HCT116 (cell line): ENCODE data around the gene TRAPPC12. TPM values are rescaled to one million over a fixed set of nuclear protein-coding genes. Genes with fewer than 3 reads are reported as not detected.
"Not testable (repeated sequence)": the region's sequence is repeated elsewhere in the genome, so short reads cannot be mapped to it uniquely, and the experiment has no call there.

ENCODE experiments used
- ATAC-seq: fragments of 200-7000 bp; cut with Tn5 transposase; 2 replicates; pipeline ENCODE4 v1.9.1; 2020; ENCODE audit warnings: mild to moderate bottlenecking, moderate library complexity
- BruUV-seq: library from RNA; stranded (reverse); fragments of 400-500 nt; replicated peaks from 2 replicates; lab custom pipeline; 2021; lab: Mats Ljungman, UMichigan
- CTCF ChIA-PET: fragments of 300-600 bp; sonication (Branson Sonifier 250); formaldehyde crosslinking; loops from one replicate; lab custom pipeline; 2021; ENCODE audit warnings: antibody characterized with exemption; lab: Charles Lee
- POLR2A ChIA-PET: fragments of 300-600, 350-600 bp; sonication (Branson Sonifier 250); formaldehyde crosslinking; loops from one replicate; lab custom pipeline; 2021; ENCODE audit warnings: antibody characterized with exemption; lab: Charles Lee
- RAD21 ChIA-PET, 2 experiments: fragments of 300-600 bp; sonication (Branson Sonifier 250); formaldehyde crosslinking; loops; one replicate each; lab custom pipeline; 2023; ENCODE audit warnings: low total read pairs in 2 of 2; ENCODE audit not compliant: uncharacterized antibody in 2 of 2, unreplicated experiment in 2 of 2, low non-redundant PET in 1 of 2; lab: Charles Lee
- DNase-seq: peaks from one replicate; pipeline ENCODE4 v3.0.0-alpha.2; 2010; ENCODE audit warnings: low read depth, low spot score
- H2AFZ ChIP-seq: fragments of 200-600 bp; shearing (Covaris generic), sonication (generic); 2 replicates; pipeline ENCODE4 v1.6.1; 2017; ENCODE audit warnings: low read depth, mixed run types, mixed read lengths, antibody characterized with exemption, low read length; ENCODE audit not compliant: poor library complexity, severe bottlenecking
- H3K27ac ChIP-seq: 2 replicates; pipeline ENCODE4 v1.5.1; 2012; ENCODE audit warnings: low read depth, low read length
- H3K27me3 ChIP-seq: fragments of 200-600 bp; sonication (generic); 2 replicates; pipeline ENCODE4 v1.6.1; 2016; ENCODE audit warnings: mixed run types, low read length, mixed read lengths; ENCODE audit not compliant: insufficient read depth
- H3K36me3 ChIP-seq, 2 experiments: fragments of 200-500 bp in 1 of 2; fragments of 200-600 bp in 1 of 2; sonication (Bioruptor generic) in 1 of 2; sonication (generic) in 1 of 2; 2 replicates each; pipeline versions ENCODE4 v1.5.1 to v1.6.1; 2014 to 2016; ENCODE audit warnings: low read length in 2 of 2, inconsistent platforms in 1 of 2, mixed read lengths in 1 of 2, mixed run types in 1 of 2; ENCODE audit not compliant: insufficient read depth in 2 of 2, control insufficient read depth in 1 of 2
- H3K4me1 ChIP-seq, 2 experiments: fragments of 200-600 bp in 1 of 2; sonication (generic) in 1 of 2; 2 replicates each; pipeline versions ENCODE4 v1.5.1 to v1.6.1; 2012 to 2017; ENCODE audit warnings: low read length in 2 of 2, inconsistent platforms in 1 of 2, mild to moderate bottlenecking in 1 of 2, mixed read lengths in 1 of 2, mixed run types in 1 of 2, moderate library complexity in 1 of 2; ENCODE audit not compliant: insufficient read depth in 2 of 2, control insufficient read depth in 1 of 2
- H3K4me2 ChIP-seq: fragments of 200-600 bp; sonication (generic); 2 replicates; pipeline ENCODE4 v1.6.1; 2017; ENCODE audit warnings: mixed run types, low read length, mixed read lengths
- H3K4me3 ChIP-seq, 2 experiments: fragments of 200-600 bp in 1 of 2; sonication (generic) in 1 of 2; replicated peaks in 1 of 2; 2 replicates each; pipeline ENCODE4 v1.5.1; 2011 to 2016; ENCODE audit warnings: low read length in 2 of 2, control low read depth in 1 of 2, low read depth in 1 of 2, mild to moderate bottlenecking in 1 of 2, mixed read lengths in 1 of 2, mixed run types in 1 of 2
- H3K79me2 ChIP-seq: fragments of 200-600 bp; sonication (generic); 2 replicates; pipeline ENCODE4 v1.6.1; 2017; ENCODE audit warnings: mild to moderate bottlenecking, mixed run types, low read length, moderate library complexity, mixed read lengths; ENCODE audit not compliant: insufficient read depth
- H3K9ac ChIP-seq: fragments of 200-600 bp; sonication (generic); 2 replicates; pipeline ENCODE4 v1.6.1; 2016; ENCODE audit warnings: low read length, mixed read lengths
- H3K9me2 ChIP-seq: fragments of 200-600 bp; sonication (generic), shearing (Covaris generic); 2 replicates; pipeline ENCODE4 v1.6.1; 2017; ENCODE audit warnings: mixed run types, mild to moderate bottlenecking, moderate library complexity; ENCODE audit not compliant: insufficient read depth
- H3K9me3 ChIP-seq, 2 experiments: fragments of 200-500 bp in 1 of 2; fragments of 200-600 bp in 1 of 2; sonication (Bioruptor generic) in 1 of 2; sonication (generic) in 1 of 2; 2 replicates each; pipeline ENCODE4 v1.6.1; 2014 to 2017; ENCODE audit warnings: low read length in 2 of 2, mixed read lengths in 2 of 2, inconsistent platforms in 1 of 2, low read depth in 1 of 2, mild to moderate bottlenecking in 1 of 2, mixed run types in 1 of 2, moderate library complexity in 1 of 2; ENCODE audit not compliant: control insufficient read depth in 1 of 2, insufficient read depth in 1 of 2
- H4K20me1 ChIP-seq: fragments of 200-600 bp; sonication (generic), shearing (Covaris generic); 2 replicates; pipeline ENCODE4 v1.6.1; 2017; ENCODE audit warnings: mixed run types, mild to moderate bottlenecking, moderate library complexity; ENCODE audit not compliant: insufficient read depth
- ATF3 ChIP-seq: IDR thresholded peaks from 2 replicates; pipeline ENCODE4 v1.6.1; 2012
- CEBPB ChIP-seq: IDR thresholded peaks from 2 replicates; pipeline ENCODE4 v1.6.1; 2012; ENCODE audit warnings: low read depth
- EZH2 ChIP-seq: fragments of 200-600 bp; sonication (generic); IDR thresholded peaks from 2 replicates; pipeline ENCODE4 v1.6.1; 2017; ENCODE audit warnings: antibody characterized with exemption, mixed run types
- POLR2A ChIP-seq: IDR thresholded peaks from 2 replicates; pipeline ENCODE4 v1.7.0; 2011; ENCODE audit warnings: borderline replicate concordance; ENCODE audit not compliant: insufficient read depth, insufficient read length; ENCODE audit errors: extremely low read depth
- RAD21 ChIP-seq: IDR thresholded peaks from 2 replicates; pipeline ENCODE4 v1.6.1; 2012; ENCODE audit warnings: low read depth, mild to moderate bottlenecking
- TCF7L2 ChIP-seq: IDR thresholded peaks from 2 replicates; pipeline ENCODE4 v1.7.0; 2011; ENCODE audit warnings: borderline replicate concordance, inconsistent platforms; ENCODE audit not compliant: insufficient read depth, insufficient read length; ENCODE audit errors: extremely low read depth
- ZBTB33 ChIP-seq: IDR thresholded peaks from 2 replicates; pipeline ENCODE4 v1.6.1; 2011; ENCODE audit warnings: mild to moderate bottlenecking, low read length, moderate library complexity; ENCODE audit not compliant: insufficient replicate concordance; ENCODE audit errors: extremely low read depth
- ZFX ChIP-seq: fragments of 450-650 bp; IDR thresholded peaks from 2 replicates; pipeline ENCODE4 v1.6.1; 2017
- intact Hi-C: fragments of 100-400 bp; cut with micrococcal nuclease; formaldehyde crosslinking; loops from 2 replicates; pipeline ENCODE4 v1.10.0; 2022
- total RNA-seq: library from RNA; stranded (reverse); gene quantifications from one replicate; pipeline ENCODE4 v1.2.1, GENCODE V29; 2021; ENCODE audit not compliant: unreplicated experiment

Gene TRAPPC12
- total RNA-seq, 1 experiment from 2014 or later: 47.4 TPM

- Histone ChIP-seq H3K4me3 (no peak overlapping the region), H2AFZ (no peak overlapping the region), H3K4me1 (no peaks in the 10 kb centered on the region), H3K27ac (no peak overlapping the region), H3K9me2 (no peaks in the 10 kb centered on the region), H3K27me3 (no peaks in the 10 kb centered on the region), H3K36me3 (peaks cover 0 to 11% of the 10 kb centered on the region in 2 experiments; a peak in 3 of 4 replicates), H4K20me1 (0 out of 2 replicates have a peak, but pooled peaks cover 4% of the 10 kb centered on the region), H3K9ac (no peak overlapping the region), H3K9me3 (no peaks in the 10 kb centered on the region), H3K79me2 (peaks cover 47% of the 10 kb centered on the region), H3K4me2 (no peak overlapping the region)
- TF ChIP-seq CEBPB (no peak), POLR2A (no peak), EZH2 (no peak), ATF3 (no peak), ZFX (no peak), RAD21 (no peak), ZBTB33 (no peak)
- ChIA-PET CTCF (no interaction called here), RAD21 (no interaction called here), POLR2A (no interaction called here)
- intact Hi-C loops: no loop called here
- no TSS peak for BruUV-seq
- ATAC-seq (no peak), DNase-seq (no peak)
Observed at GRCh38 chr2:3355951-3356569, 23.4 kb upstream of the TRAPPC12 start.

- intact Hi-C loops: no loop called here
Observed at GRCh38 chr2:3356799-3357198, 22.7 kb upstream of the TRAPPC12 start.

GRCh38 chr2:3357446-3357845 is 22.0 kb upstream of the TRAPPC12 start:
- ATAC-seq, RAD21 ChIA-PET: not testable (repeated sequence)

More at GRCh38 chr2:3356799-3357198, 22.7 kb upstream of the TRAPPC12 start:
- Histone ChIP-seq H4K20me1 (0 out of 2 replicates have a peak, but pooled peaks cover 4% of the 10 kb centered on the region), H3K4me3 (no peak overlapping the region), H3K9me3 (no peaks in the 10 kb centered on the region)
- CTCF ChIA-PET: no interaction called here
- BruUV-seq: no TSS peak
- no peak for TF ChIP-seq TCF7L2
- TF ChIP-seq, all 23 proteins: peak for 0
- Histone ChIP-seq H3K4me2 (no peak overlapping the region), H3K79me2 (peaks cover 48% of the 10 kb centered on the region), H3K27ac (no peak overlapping the region), H3K27me3 (no peaks in the 10 kb centered on the region), H2AFZ (no peak overlapping the region), H3K4me1 (no peaks in the 10 kb centered on the region), H3K36me3 (peaks cover 0 to 11% of the 10 kb centered on the region in 2 experiments; a peak in 2 of 4 replicates), H3K9ac (no peak overlapping the region), H3K9me2 (no peaks in the 10 kb centered on the region)
- DNase-seq: no peak
- ATAC-seq: no peak
- ChIA-PET POLR2A (no interaction called here), RAD21 (no interaction called here)

More at GRCh38 chr2:3357446-3357845, 22.0 kb upstream of the TRAPPC12 start:
- H3K9me3 ChIP-seq, POLR2A ChIA-PET, DNase-seq, intact Hi-C loops, H3K9me2 ChIP-seq, BruUV-seq, H3K27me3 ChIP-seq, H4K20me1 ChIP-seq, H2AFZ ChIP-seq, H3K4me1 ChIP-seq, H3K27ac ChIP-seq, H3K4me3 ChIP-seq, H3K9ac ChIP-seq, CTCF ChIA-PET, H3K4me2 ChIP-seq: not testable (repeated sequence)
- Histone ChIP-seq H3K79me2 (peaks cover 54% of the 10 kb centered on the region), H3K36me3 (peaks cover 0 to 11% of the 10 kb centered on the region in 2 experiments; a peak in 2 of 4 replicates)
